Measurements from ENCODE around the gene FAU. TPM values are rescaled to one million over a fixed set of nuclear protein-coding genes. Genes with fewer than 3 reads are reported as not detected.

Gene FAU
- total and polyA plus RNA-seq, 2 of the 13 experiments (the other 11 are each of a cell fraction or from before 2014, with no cell fraction given), result 374 to 869 TPM

GRCh38 chr11:65095974-65096806, 25.7 kb downstream of the FAU start, which contains the start of gene VPS51 (continued):
- TF ChIP-seq NFAT5 (CRISPR knock-in tag; IDR thresholded peaks at IDR 0.05) (no peak), NONO (IDR thresholded peaks at IDR 0.05) (no peak), NONO (CRISPR knock-in tag; conservative IDR thresholded peaks at IDR 0.05) (peak; percentile 64), AHDC1 (CRISPR knock-in tag; IDR thresholded peaks at IDR 0.05; ENCODE audit: borderline replicate concordance) (peak; percentile 63; the same call in 1 of the 2 replicates), ZBTB14 (CRISPR knock-in tag; IDR thresholded peaks at IDR 0.05) (no peak), ARHGAP35 (CRISPR knock-in tag; IDR thresholded peaks at IDR 0.05; ENCODE audit: borderline replicate concordance) (no peak), ZSCAN20 (CRISPR knock-in tag; IDR thresholded peaks at IDR 0.05; ENCODE audit: borderline replicate concordance) (no peak), ZFP62 (CRISPR knock-in tag; IDR thresholded peaks at IDR 0.05) (no peak), GLMP (CRISPR knock-in tag; IDR thresholded peaks at IDR 0.05; ENCODE audit: borderline replicate concordance) (no peak), FOSL2 (CRISPR knock-in tag; IDR thresholded peaks at IDR 0.05) (peak; percentile 69), SIN3B (IDR thresholded peaks at IDR 0.05; ENCODE audit: low read length) (peak; percentile 96), SKI (IDR thresholded peaks at IDR 0.05; ENCODE audit: partially characterized antibody) (peak; percentile 34), KMT2A (CRISPR knock-in tag; IDR thresholded peaks at IDR 0.05) (peak; percentile 34; the same call in 1 of the 2 replicates), U2AF2 (IDR thresholded peaks at IDR 0.05; ENCODE audit: low read depth, low read length) (0 out of 2 replicates have a peak, but pooled peaks have one; percentile 69), PLRG1 (conservative IDR thresholded peaks at IDR 0.05) (no peak), SALL1 (CRISPR knock-in tag; IDR thresholded peaks at IDR 0.05) (peak; percentile 74)

Data from HepG2 (cell line).